RWPE2 (cell line): Measurements from ENCODE around the gene HOPX.
A peak's percentile ranks its signal among the peaks of the same experiment; 100 is the strongest.

Experiments used
- ATAC-seq: fragments of 200-7000 bp; cut with Tn5 transposase; 3 replicates; pipeline ENCODE4 v1.9.1; 2021; ENCODE audit warnings: low read depth
- DNase-seq: peaks from one replicate; pipeline ENCODE4 v3.0.0-alpha.2; 2020; ENCODE audit warnings: low spot score
- H3K27ac ChIP-seq: fragments of 450-650 bp; 2 replicates; pipeline ENCODE4 v1.5.1; 2017; ENCODE audit warnings: mild to moderate bottlenecking; ENCODE audit not compliant: poor library complexity, severe bottlenecking
- H3K27me3 ChIP-seq: fragments of 250-450 bp; sonication (Bioruptor Pico); 2 replicates; pipeline ENCODE4 v1.5.1; 2021; ENCODE audit warnings: mild to moderate bottlenecking, moderate library complexity; ENCODE audit not compliant: insufficient read depth, poor library complexity, severe bottlenecking
- H3K36me3 ChIP-seq: fragments of 250-450 bp; sonication (Bioruptor Pico); 2 replicates; pipeline ENCODE4 v1.5.1; 2020; ENCODE audit warnings: low read depth, mild to moderate bottlenecking, moderate library complexity
- H3K4me1 ChIP-seq: fragments of 250-450 bp; sonication (Bioruptor Pico); 2 replicates; pipeline ENCODE4 v1.5.1; 2021; ENCODE audit warnings: mild to moderate bottlenecking, moderate library complexity; ENCODE audit not compliant: insufficient read depth, poor library complexity, severe bottlenecking
- H3K4me3 ChIP-seq: fragments of 250-450 bp; sonication (Bioruptor Pico); 2 replicates; pipeline ENCODE4 v1.5.1; 2021; ENCODE audit warnings: mild to moderate bottlenecking, moderate library complexity; ENCODE audit not compliant: severe bottlenecking
- H3K9me3 ChIP-seq: fragments of 250-450 bp; sonication (Bioruptor Pico); 2 replicates; pipeline ENCODE4 v1.5.1; 2021; ENCODE audit warnings: mild to moderate bottlenecking, moderate library complexity; ENCODE audit not compliant: severe bottlenecking
- TF ChIP-seq, protein P1 (sequence below): fragments of 450-650 bp; IDR thresholded peaks from one replicate; pipeline ENCODE4 v1.5.1; 2017; ENCODE audit warnings: mild to moderate bottlenecking, moderate library complexity; ENCODE audit not compliant: poor library complexity, severe bottlenecking

The HOPX gene

GRCh38 chr4:56654238-56654632, 26.9 kb downstream of the HOPX start:
- no peak overlapping the region for H3K27ac ChIP-seq
- no peaks in the 10 kb centered on the region for H3K27me3 ChIP-seq
- ATAC-seq (no peak), DNase-seq (no peak)
- H3K4me1 ChIP-seq = peaks cover 17% of the 10 kb centered on the region
- H3K4me3 ChIP-seq = no peak overlapping the region
- no peaks in the 10 kb centered on the region for H3K36me3 ChIP-seq
- H3K9me3 ChIP-seq = no peaks in the 10 kb centered on the region
- TF ChIP-seq, protein P1, sequence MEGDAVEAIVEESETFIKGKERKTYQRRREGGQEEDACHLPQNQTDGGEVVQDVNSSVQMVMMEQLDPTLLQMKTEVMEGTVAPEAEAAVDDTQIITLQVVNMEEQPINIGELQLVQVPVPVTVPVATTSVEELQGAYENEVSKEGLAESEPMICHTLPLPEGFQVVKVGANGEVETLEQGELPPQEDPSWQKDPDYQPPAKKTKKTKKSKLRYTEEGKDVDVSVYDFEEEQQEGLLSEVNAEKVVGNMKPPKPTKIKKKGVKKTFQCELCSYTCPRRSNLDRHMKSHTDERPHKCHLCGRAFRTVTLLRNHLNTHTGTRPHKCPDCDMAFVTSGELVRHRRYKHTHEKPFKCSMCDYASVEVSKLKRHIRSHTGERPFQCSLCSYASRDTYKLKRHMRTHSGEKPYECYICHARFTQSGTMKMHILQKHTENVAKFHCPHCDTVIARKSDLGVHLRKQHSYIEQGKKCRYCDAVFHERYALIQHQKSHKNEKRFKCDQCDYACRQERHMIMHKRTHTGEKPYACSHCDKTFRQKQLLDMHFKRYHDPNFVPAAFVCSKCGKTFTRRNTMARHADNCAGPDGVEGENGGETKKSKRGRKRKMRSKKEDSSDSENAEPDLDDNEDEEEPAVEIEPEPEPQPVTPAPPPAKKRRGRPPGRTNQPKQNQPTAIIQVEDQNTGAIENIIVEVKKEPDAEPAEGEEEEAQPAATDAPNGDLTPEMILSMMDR = no peak

DNA sequence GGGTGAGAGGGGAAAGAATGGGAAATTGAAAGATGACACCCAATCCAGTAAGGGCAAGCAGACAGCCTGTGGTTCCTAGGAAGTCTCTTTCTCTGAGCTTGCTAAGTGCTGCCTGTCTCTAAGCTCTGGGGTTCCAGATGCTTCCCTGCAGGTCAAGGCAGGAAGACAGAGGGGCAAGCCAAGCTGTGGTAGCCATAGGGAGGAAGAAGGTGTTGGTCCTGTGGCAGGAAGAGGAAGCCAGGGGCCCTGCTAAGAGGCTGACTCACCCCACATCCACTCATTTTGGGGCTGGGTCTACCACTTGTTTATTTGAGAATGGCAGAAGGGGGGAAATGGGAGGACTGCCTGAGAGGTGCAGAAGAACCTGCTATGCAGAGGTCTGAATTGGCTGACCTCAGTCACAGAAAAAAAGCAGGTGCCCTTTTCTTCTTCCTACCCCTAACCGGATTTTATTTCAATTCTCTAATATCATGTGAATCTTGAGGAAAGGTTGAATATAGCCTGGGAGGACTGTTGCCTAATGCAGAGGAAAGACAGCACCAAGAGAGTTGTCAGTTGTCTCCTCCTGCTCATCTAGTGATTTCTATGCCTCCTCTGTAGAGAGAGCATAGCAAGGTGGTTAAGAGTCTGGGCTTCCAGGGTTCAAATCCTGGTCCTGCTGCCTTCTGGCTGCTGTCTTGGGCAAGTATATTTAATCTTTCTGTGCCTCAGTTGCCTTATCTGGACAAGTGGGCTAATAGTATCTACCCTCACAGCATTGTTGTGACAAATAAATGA, 27.4 kb downstream of the HOPX start:
- no peak; the same call in 2 of the 3 replicates for ATAC-seq
- Histone ChIP-seq H3K4me1 (peaks cover 12% of the 10 kb centered on the region), H3K27me3 (no peaks in the 10 kb centered on the region), H3K36me3 (no peaks in the 10 kb centered on the region), H3K27ac (no peak overlapping the region), H3K9me3 (no peaks in the 10 kb centered on the region), H3K4me3 (no peak overlapping the region)
- DNase-seq = no peak
- TF ChIP-seq, protein P1 = no peak

DNA sequence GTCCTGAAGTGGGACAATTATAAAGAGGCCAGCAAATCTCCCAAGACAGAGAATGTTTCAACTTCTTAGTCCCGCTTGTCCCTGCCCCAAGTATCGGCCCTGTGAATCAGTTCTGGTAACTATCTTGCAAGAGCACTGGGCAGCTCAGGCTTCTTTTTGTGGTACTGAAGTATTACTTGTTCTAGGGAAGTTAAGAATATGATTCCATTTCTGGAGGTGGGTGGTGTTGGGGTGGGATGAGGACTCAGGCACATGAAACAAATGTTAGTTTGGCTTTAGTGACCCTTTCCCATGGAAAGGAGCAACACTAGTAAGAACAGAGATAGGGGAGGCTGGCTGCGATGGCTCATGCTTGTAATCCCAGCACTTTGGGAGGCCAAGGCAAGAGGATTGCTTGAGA, 28.9 kb downstream of the HOPX start:
- H3K27ac ChIP-seq = no peak overlapping the region
- H3K4me1 ChIP-seq = peaks cover 8% of the 10 kb centered on the region
- TF ChIP-seq, protein P1 = no peak
- no peaks in the 10 kb centered on the region for H3K27me3 ChIP-seq
- ATAC-seq (no peak), DNase-seq (no peak)
- H3K4me3 ChIP-seq = no peak overlapping the region
- H3K9me3 ChIP-seq = no peaks in the 10 kb centered on the region
- H3K36me3 ChIP-seq = no peaks in the 10 kb centered on the region

- H3K4me1 ChIP-seq = peaks cover 8% of the 10 kb centered on the region
- no peak for ATAC-seq
- no peak for DNase-seq
- no peak overlapping the region for H3K4me3 ChIP-seq
- no peaks in the 10 kb centered on the region for H3K27me3 ChIP-seq
- H3K9me3 ChIP-seq = no peaks in the 10 kb centered on the region
- no peak overlapping the region for H3K27ac ChIP-seq
- H3K36me3 ChIP-seq = no peaks in the 10 kb centered on the region
- TF ChIP-seq, protein P1 = no peak
Observed at GRCh38 chr4:56651056-56651350, 30.1 kb downstream of the HOPX start.

GRCh38 chr4:56650262-56651055, 30.6 kb downstream of the HOPX start:
- no peak overlapping the region for H3K27ac ChIP-seq
- ATAC-seq = no peak
- TF ChIP-seq, protein P1 = peak; percentile 5
- DNase-seq = no peak
- H3K36me3 ChIP-seq = no peaks in the 10 kb centered on the region
- H3K27me3 ChIP-seq = no peaks in the 10 kb centered on the region
- H3K9me3 ChIP-seq = no peaks in the 10 kb centered on the region
- no peak overlapping the region for H3K4me3 ChIP-seq
- peaks cover 8% of the 10 kb centered on the region for H3K4me1 ChIP-seq
